ENCODE measurements around the gene ATXN10. TPM values are rescaled to one million over a fixed set of nuclear protein-coding genes. Genes with fewer than 3 reads are reported as not detected.

The ATXN10 gene
- total and polyA plus RNA-seq, 2 of the 8 experiments (the other 6 are each of a cell fraction or from before 2014, with no cell fraction given): 134 to 210 TPM

- H3K23ac ChIP-seq (ENCODE audit: insufficient read length): no peak overlapping the region
- no peak overlapping the region for H2AK5ac ChIP-seq (ENCODE audit: low read depth, low read length)
- peaks cover 26 to 40% of the 10 kb centered on the region in 2 experiments for H4K20me1 ChIP-seq (replicated peaks in 1 of 2; ENCODE audit: control insufficient read depth in 1 of 2, insufficient read depth in 2 of 2, low read length in 2 of 2)
- no peak overlapping the region for H4K8ac ChIP-seq (ENCODE audit: extremely low read depth, insufficient read depth, low read length)
- no peak overlapping the region for H3K27ac ChIP-seq (ENCODE audit: low read depth, low read length)
- H3K56ac ChIP-seq (replicated peaks; ENCODE audit: insufficient read length, low read depth, low read length): no peak overlapping the region
- H3K9ac ChIP-seq (replicated peaks in 1 of 4; ENCODE audit: extremely low read depth in 1 of 4, low read depth in 3 of 4, low read length in 3 of 4): no peak overlapping the region
- peaks cover 3% of the 10 kb centered on the region; the same call in 1 of the 2 replicates for H3K23me2 ChIP-seq (ENCODE audit: low read depth, low read length)
- peaks cover 0 to 9% (median 7%) of the 10 kb centered on the region in 4 experiments; a peak in 4 of 7 replicates for H3K4me1 ChIP-seq (replicated peaks in 1 of 4; ENCODE audit: control insufficient read depth in 3 of 4, insufficient read depth in 4 of 4, low read length in 3 of 4)
- H2BK12ac ChIP-seq (ENCODE audit: low read depth, low read length): no peak overlapping the region
- H2AFZ ChIP-seq (ENCODE audit: low read length): no peak overlapping the region
- CTCF ChIA-PET (ENCODE audit: partially characterized antibody): interaction anchor here (1.1 kb wide), 1 partner anchor 16 kb away, joined by 3 read pairs; no protein-coding TSS in a partner anchor
- peaks cover 35 to 100% of the 10 kb centered on the region in 2 experiments for H3K79me2 ChIP-seq (ENCODE audit: control insufficient read depth in 1 of 2, insufficient read depth in 2 of 2, low read length in 2 of 2)
- H4K5ac ChIP-seq (ENCODE audit: insufficient read length, low read depth, low read length): no peak overlapping the region
- no peak overlapping the region for H3K14ac ChIP-seq (ENCODE audit: insufficient read length)
- no peak overlapping the region for H2BK5ac ChIP-seq (ENCODE audit: low read depth, low read length)
- H3K4me2 ChIP-seq (ENCODE audit: insufficient read depth in 1 of 2, low read depth in 2 of 2, low read length in 2 of 2): no peak overlapping the region
- no peaks in the 10 kb centered on the region for H3K9me3 ChIP-seq (ENCODE audit: insufficient read depth in 2 of 2, low read depth in 1 of 2, low read length in 1 of 2)
- H2BK120ac ChIP-seq (replicated peaks; ENCODE audit: low read depth, low read length): no peak overlapping the region
- FAIRE-seq (no peak), DNase-seq (ENCODE audit: low read depth in 1 of 2, low spot score in 2 of 2) (no peak)
- peaks cover 10% of the 10 kb centered on the region for H3K79me1 ChIP-seq (ENCODE audit: low read depth, low read length)
- H3K36me3 ChIP-seq (ENCODE audit: control insufficient read depth in 2 of 4, insufficient read depth in 4 of 4, low read length in 3 of 4): peaks cover 0 to 4% (median 0%) of the 10 kb centered on the region in 4 experiments; a peak in 1 of 8 replicates
- H3K18ac ChIP-seq (ENCODE audit: extremely low read depth, low read length): no peak overlapping the region
- TF ChIP-seq POU5F1 (IDR thresholded peaks at IDR 0.05; ENCODE audit: low read depth, low read length): no peak
- no peak for TF ChIP-seq RAD21 (IDR thresholded peaks at IDR 0.05 in 1 of 2, conservative IDR thresholded peaks at IDR 0.05 in 1 of 2; ENCODE audit: low read depth in 2 of 2, low read length in 2 of 2)
- H2BK15ac ChIP-seq (ENCODE audit: low read length): no peak overlapping the region
- no peak overlapping the region for H3K4me3 ChIP-seq (ENCODE audit: extremely low read depth in 1 of 4, insufficient read depth in 2 of 4, low read depth in 3 of 4, low read length in 4 of 4)
- H4K91ac ChIP-seq (replicated peaks; ENCODE audit: insufficient read length, low read length): no peak overlapping the region
- no peaks in the 10 kb centered on the region for H3K27me3 ChIP-seq (replicated peaks in 1 of 4; ENCODE audit: control insufficient read depth in 3 of 4, extremely low read depth in 1 of 4, insufficient read depth in 3 of 4, low read length in 3 of 4)
- H2BK20ac ChIP-seq (ENCODE audit: low read length): no peak overlapping the region
- 78% methylated on average over 1 of the region's 1 CpG; no CpG with 5 or more reads in 1 of the 2 experiments for WGBS, 2 experiments (ENCODE audit: extremely low coverage in 1 of 2, insufficient coverage in 1 of 2, insufficient read length in 1 of 2, insufficient replicate concordance in 2 of 2, low coverage in 1 of 2, low lambda C conversion rate in 2 of 2, missing lambda C conversion rate in 1 of 2)
- POLR2A ChIA-PET (ENCODE audit: partially characterized antibody): no interaction called here
- no peak overlapping the region for H3K4ac ChIP-seq (replicated peaks; ENCODE audit: insufficient read length, low read depth, low read length)
These were observed 5.4 kb downstream of the ATXN10 start for GRCh38 chr22:45677063-45677462.

Data from H1 (cell line).